ENCODE data around the gene ABCB11.

- TF ChIP-seq POLR2A (IDR thresholded peaks at IDR 0.05): no peak
- TF ChIP-seq, protein P1, sequence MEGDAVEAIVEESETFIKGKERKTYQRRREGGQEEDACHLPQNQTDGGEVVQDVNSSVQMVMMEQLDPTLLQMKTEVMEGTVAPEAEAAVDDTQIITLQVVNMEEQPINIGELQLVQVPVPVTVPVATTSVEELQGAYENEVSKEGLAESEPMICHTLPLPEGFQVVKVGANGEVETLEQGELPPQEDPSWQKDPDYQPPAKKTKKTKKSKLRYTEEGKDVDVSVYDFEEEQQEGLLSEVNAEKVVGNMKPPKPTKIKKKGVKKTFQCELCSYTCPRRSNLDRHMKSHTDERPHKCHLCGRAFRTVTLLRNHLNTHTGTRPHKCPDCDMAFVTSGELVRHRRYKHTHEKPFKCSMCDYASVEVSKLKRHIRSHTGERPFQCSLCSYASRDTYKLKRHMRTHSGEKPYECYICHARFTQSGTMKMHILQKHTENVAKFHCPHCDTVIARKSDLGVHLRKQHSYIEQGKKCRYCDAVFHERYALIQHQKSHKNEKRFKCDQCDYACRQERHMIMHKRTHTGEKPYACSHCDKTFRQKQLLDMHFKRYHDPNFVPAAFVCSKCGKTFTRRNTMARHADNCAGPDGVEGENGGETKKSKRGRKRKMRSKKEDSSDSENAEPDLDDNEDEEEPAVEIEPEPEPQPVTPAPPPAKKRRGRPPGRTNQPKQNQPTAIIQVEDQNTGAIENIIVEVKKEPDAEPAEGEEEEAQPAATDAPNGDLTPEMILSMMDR (IDR thresholded peaks at IDR 0.05): no peak
Observed at GRCh38 chr2:169027234-169027633, 3.9 kb downstream of the ABCB11 start.

All from uterus (tissue), 2 donors.